ENCODE measurements around the gene TRAK1. TPM values are rescaled to one million over a fixed set of nuclear protein-coding genes. Genes with fewer than 3 reads are reported as not detected.

TRAK1 gene
- total RNA-seq, 2 experiments from 2014 or later: 23.7 to 24.1 TPM

DNA sequence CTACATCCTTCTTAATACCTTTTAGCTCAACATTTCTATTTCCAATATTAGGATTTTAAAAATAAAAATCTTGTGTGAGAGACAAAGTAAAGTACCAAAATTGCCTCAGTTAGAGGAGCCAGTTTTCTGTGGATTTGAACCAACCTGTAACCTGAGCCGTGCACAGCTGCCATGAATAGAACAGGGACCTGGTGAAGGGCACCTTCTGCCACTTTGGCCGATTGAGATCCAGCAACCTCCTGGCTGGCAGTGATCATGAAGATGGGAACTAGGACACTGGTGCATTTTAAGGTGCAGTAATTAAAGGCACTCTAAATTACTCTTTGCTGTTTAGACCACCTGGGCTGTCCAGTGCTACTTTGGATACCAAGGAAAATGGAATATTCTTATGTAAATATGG, 34.3 kb upstream of the TRAK1 start:
- H3K27me3 Mint-ChIP-seq: no peaks in the 10 kb centered on the region
- ChIA-PET CTCF (interaction anchor here (0.6 kb wide), 1 partner anchor 18 kb away, joined by 3 read pairs; no protein-coding TSS in a partner anchor), POLR2A (no interaction called here)
- no peaks in the 10 kb centered on the region for H3K4me1 Mint-ChIP-seq
- no peaks in the 10 kb centered on the region for H3K36me3 Mint-ChIP-seq (ENCODE audit: low read depth)
- H3K27ac Mint-ChIP-seq: no peak overlapping the region
- no peak for DNase-seq
- H3K4me3 Mint-ChIP-seq: no peak overlapping the region
- H3K9me3 Mint-ChIP-seq: peaks cover 2% of the 10 kb centered on the region

DNA sequence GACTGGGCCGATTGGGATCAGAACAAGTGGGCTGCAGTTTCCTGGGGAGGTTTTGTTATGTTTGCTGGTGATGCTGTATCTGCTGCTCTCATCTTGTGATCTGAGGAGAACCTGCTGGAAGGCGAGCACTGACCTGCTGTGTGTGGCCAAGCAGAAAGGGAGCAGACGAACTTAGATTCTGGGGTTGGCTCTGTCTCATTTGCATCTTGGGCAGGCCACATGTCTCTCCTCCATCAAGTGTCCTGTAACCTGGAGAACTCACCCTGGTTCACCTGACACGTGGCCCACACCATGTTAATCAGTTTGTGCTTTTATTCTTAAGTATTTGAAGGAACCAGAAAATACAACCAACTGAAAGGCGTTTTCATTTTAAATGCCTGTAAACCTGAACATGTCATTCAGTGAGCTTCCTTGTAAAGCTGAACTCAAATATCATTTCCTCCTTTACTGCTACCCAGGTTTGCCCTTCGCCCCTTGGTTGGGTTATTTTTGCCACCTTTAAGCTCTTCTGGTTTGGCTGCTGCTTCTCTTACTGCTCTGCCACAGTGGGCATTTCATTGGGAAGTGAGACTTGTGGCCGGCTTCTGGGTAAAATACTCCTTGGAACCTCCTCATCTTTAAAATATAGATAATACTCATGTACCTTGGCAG, 33.5 kb upstream of the TRAK1 start:
- no peaks in the 10 kb centered on the region for H3K36me3 Mint-ChIP-seq (ENCODE audit: low read depth)
- no peak overlapping the region for H3K4me3 Mint-ChIP-seq
- H3K9me3 Mint-ChIP-seq: peaks cover 2% of the 10 kb centered on the region
- POLR2A ChIA-PET: no interaction called here
- DNase-seq: no peak
- no peaks in the 10 kb centered on the region for H3K4me1 Mint-ChIP-seq
- CTCF ChIA-PET: no interaction called here
- no peaks in the 10 kb centered on the region for H3K27me3 Mint-ChIP-seq
- no peak overlapping the region for H3K27ac Mint-ChIP-seq

DNA sequence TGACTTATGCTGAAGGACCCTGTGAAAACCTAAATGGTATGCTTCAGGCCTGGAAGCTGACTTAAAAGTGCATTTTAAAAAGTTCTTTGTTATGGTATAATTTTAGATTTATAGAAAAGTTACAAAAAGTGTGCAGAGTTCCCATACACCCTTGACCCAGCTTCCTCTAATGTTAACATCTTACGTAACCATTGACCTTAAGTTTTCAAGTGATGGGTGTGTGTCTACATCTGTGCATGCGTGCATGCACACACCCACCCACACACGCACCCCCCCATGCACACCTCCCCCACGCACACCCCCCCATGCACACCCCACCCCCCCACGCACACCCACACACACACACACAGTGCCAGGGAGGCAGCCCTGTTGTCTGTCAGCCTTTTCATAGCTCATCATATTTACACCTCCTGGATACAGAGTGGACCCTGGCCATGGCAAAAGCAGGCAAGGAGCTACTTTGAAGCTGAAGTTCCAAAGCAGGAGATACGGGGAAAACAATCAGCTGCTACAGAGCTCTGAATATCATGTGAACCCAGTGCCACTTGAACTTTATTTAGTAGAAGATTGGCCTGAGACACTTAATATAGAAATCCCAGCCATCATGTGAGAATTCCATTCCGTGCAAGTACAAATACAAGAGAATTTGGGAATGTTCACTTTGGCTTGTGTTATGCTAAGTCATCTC, 30.0 kb upstream of the TRAK1 start:
- Mint-ChIP-seq H3K4me1 (peaks cover under 1% of the 10 kb centered on the region), H3K36me3 (ENCODE audit: low read depth) (no peaks in the 10 kb centered on the region), H3K27ac (no peak overlapping the region), H3K27me3 (no peaks in the 10 kb centered on the region), H3K4me3 (no peak overlapping the region), H3K9me3 (no peaks in the 10 kb centered on the region)
- POLR2A ChIA-PET: no interaction called here
- no peak for DNase-seq
- CTCF ChIA-PET: no interaction called here

DNA sequence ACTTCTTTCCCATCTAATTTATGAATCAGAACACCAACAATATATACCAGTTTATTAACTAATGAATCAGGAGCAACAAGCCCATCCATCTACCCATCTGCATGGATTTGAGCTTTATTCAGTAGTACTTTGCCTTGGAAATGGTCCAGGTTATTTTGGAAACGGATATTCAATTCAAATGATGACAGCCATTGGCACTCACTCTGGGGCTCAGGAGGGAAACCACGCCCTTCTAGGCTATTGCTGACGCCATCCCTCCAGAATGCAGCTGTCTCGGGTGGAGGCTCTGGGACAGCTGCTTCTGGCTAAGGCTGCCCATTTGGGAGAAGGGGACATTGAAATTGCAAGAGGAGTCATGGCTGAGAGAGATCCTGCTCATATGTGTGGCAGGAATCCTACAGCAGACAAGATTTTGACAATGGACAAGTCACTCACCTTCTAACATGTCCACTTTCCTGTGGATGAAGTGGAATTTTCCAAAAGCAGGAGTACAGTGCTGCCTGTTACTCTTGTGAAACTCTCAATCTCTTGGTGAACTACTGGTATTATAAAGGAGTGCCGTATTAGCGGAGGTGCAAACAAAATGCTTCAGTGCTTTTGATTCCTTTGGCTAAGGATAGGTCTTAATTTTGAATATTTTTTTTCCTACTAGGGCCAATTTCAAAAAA, 29.3 kb upstream of the TRAK1 start:
- Mint-ChIP-seq H3K27ac (no peak overlapping the region), H3K4me3 (no peak overlapping the region), H3K36me3 (ENCODE audit: low read depth) (no peaks in the 10 kb centered on the region), H3K27me3 (no peaks in the 10 kb centered on the region), H3K4me1 (peaks cover 6% of the 10 kb centered on the region), H3K9me3 (no peaks in the 10 kb centered on the region)
- ChIA-PET CTCF (no interaction called here), POLR2A (no interaction called here)
- no peak for DNase-seq

DNA sequence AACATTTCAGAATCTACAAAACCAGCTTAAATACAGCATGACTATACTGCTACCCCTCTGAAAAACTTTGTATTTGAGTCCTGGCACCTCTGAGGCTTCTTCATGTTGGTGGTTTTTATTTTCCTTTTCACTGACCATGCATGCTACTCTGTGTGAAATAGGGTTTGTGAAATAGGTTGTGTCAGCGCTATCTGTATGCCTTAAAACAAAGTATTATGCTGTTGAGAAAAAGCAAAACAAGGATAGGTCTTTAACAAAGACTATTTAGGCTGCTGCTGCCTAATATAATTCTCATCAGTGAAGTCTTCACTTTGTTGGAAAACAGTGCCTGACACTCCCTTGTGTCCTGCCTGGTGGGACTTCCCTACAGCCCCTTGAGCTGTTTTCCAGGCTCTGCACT, 28.7 kb upstream of the TRAK1 start:
- DNase-seq: no peak
- POLR2A ChIA-PET: no interaction called here
- CTCF ChIA-PET: no interaction called here
- H3K4me1 Mint-ChIP-seq: peaks cover 6% of the 10 kb centered on the region
- H3K4me3 Mint-ChIP-seq: no peak overlapping the region
- no peak overlapping the region for H3K27ac Mint-ChIP-seq
- no peaks in the 10 kb centered on the region for H3K36me3 Mint-ChIP-seq (ENCODE audit: low read depth)
- no peaks in the 10 kb centered on the region for H3K9me3 Mint-ChIP-seq
- no peaks in the 10 kb centered on the region for H3K27me3 Mint-ChIP-seq

DNA sequence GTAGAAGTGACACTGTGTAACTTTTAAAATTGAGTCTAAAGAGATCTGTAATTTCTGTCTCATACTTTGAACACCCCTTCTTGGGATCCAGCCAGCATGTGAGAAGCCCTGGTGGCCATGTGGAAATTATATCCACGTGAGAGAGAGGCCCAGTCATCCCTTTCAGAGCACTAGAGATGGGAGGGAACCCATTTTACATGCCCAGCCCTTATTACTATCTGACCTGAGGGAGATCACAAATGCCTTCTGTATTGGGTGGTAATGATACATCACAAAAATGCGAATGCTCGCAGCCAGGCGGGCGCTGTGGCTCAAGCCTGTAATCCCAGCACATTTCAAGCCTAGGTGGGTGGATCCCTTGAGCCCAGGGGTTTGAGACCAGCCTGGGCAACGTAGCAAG, 27.3 kb upstream of the TRAK1 start:
- Mint-ChIP-seq H3K4me1 (peaks cover 6% of the 10 kb centered on the region), H3K27ac (no peak overlapping the region), H3K27me3 (no peaks in the 10 kb centered on the region), H3K36me3 (ENCODE audit: low read depth) (no peaks in the 10 kb centered on the region), H3K4me3 (no peak overlapping the region), H3K9me3 (no peaks in the 10 kb centered on the region)
- POLR2A ChIA-PET: no interaction called here
- CTCF ChIA-PET: no interaction called here
- DNase-seq: no peak

DNA sequence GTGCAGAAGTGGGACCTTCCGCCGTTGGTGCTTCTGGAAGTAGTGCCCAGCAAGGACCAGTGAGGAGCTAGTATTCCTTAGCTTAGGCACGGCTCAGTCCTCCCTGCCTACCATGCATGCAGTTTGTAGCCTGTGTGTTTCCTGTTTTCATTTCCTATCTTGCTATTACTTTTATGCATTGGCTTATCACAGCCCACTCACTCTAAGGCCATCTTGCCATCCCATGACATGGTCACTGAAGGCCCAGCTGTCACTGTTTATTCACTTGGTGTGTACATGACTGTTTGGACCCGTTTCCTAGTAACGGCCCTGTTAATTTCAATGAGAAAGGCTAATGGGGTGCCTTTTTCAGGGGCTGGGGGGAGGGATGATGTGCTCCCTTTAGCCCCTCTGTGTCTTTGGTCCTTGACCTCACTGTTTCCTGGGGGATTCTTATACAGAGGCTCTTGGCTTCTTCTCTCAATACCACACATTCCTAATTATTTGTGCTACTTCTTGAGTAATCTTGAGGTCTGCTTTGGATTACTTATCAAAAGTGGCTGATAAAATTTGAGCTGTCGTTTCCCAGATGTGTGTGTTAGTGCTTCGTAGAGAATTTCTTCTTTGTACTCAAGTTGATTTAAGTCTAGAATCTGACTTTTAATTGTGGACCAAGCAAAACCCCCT, 24.5 kb upstream of the TRAK1 start:
- CTCF ChIA-PET: interaction anchor here (0.6 to 1.0 kb wide), 4 partner anchors 14 to 322 kb away, joined by 3 to 6 read pairs (median 3); no protein-coding TSS in a partner anchor
- H3K4me3 Mint-ChIP-seq: no peak overlapping the region
- POLR2A ChIA-PET: no interaction called here
- H3K36me3 Mint-ChIP-seq (ENCODE audit: low read depth): no peaks in the 10 kb centered on the region
- no peak for DNase-seq
- H3K27me3 Mint-ChIP-seq: no peaks in the 10 kb centered on the region
- H3K27ac Mint-ChIP-seq: no peak overlapping the region
- H3K9me3 Mint-ChIP-seq: no peaks in the 10 kb centered on the region
- peaks cover 6% of the 10 kb centered on the region for H3K4me1 Mint-ChIP-seq

DNA sequence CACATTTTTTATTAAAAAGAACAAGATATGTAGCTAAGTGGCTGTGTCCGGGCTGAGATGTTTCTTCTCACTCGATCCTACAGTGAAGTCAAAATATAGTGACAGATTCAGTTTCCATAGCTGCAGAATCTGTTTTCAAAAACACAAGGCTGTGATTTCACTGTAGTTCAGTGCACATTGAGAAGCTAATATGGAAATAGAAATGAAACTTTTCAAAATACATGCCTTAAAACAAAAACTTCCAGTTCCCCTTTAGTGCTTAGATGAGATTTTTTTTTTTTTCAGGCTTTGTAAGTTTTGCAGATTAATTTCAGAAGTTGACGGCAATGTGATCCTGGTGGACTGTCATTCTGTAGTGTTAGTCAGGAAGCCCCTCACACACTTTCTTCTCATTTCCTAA, 23.8 kb upstream of the TRAK1 start:
- POLR2A ChIA-PET: no interaction called here
- CTCF ChIA-PET: interaction anchor here (1.0 kb wide), 1 partner anchor 52 kb away, joined by 3 read pairs; no protein-coding TSS in a partner anchor

DNA sequence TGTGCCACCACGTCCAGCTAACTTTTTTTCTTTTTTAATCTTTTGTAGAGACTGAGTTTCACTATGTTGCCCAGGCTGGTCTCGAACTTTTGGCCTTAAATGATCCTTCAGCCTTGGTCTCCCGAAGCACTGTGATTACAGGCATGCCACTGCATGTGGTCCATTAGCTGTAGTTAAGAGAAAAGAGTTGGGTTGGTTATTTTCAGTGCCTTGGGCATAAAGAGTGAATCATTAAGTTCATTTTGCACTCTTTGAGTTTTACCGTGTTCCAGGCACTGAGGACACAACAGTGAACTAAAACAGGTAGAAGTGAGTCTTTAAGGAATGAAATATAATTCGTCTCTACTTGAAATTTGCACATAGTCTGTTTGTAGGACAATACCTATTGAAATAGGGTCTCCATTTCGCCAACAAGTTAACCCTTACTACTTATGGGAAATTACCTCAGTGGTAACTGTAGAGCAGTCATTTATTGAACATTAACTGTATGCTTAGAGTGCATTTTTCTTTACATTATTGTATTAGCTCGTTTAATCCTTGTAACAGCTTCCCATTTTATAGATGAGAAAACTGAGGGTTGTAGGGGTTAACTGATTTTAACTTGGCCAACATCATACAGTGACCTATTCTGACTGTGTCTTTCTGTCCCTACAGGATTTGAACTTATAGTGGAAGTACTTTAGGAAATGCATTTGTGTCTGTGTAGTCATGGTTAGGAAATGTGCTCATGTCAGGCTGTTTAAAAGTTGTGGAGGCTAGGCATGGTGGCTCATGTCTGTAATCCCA, 22.7 kb upstream of the TRAK1 start:
- Mint-ChIP-seq H3K27me3 (no peaks in the 10 kb centered on the region), H3K4me1 (peaks cover 12% of the 10 kb centered on the region), H3K9me3 (no peaks in the 10 kb centered on the region), H3K36me3 (ENCODE audit: low read depth) (peaks cover 2% of the 10 kb centered on the region), H3K4me3 (no peak overlapping the region), H3K27ac (no peak overlapping the region)
- no peak for DNase-seq
- ChIA-PET CTCF (interaction anchor here (0.5 to 0.6 kb wide), 2 partner anchors 50 to 134 kb away, joined by 3 to 5 read pairs; no protein-coding TSS in a partner anchor), POLR2A (no interaction called here)

More for the DNA sequence above, 23.8 kb upstream of the TRAK1 start:
- no peak overlapping the region for H3K27ac Mint-ChIP-seq
- no peak overlapping the region for H3K4me3 Mint-ChIP-seq
- H3K9me3 Mint-ChIP-seq: no peaks in the 10 kb centered on the region
- no peaks in the 10 kb centered on the region for H3K36me3 Mint-ChIP-seq (ENCODE audit: low read depth)
- no peak for DNase-seq
- H3K4me1 Mint-ChIP-seq: peaks cover 9% of the 10 kb centered on the region
- H3K27me3 Mint-ChIP-seq: no peaks in the 10 kb centered on the region

DNA sequence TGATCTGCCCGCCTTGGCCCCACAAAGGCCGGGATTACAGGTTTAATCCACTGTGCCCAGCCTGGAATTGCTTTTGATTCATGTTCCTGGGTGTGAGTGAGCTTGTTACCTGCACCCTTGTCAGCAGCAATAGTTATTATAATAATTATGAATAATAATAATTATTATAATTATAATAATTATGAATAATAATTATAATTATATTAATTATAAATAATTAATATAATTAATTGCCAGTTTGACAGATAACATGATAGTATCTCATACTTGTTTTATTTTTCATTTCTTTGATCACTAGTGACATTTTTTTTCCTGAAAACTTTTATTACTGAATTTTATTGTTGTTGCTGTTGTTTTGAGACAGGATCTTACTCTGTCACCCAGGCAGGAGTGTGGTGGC, 21.1 kb upstream of the TRAK1 start:
- Mint-ChIP-seq H3K9me3 (no peaks in the 10 kb centered on the region), H3K4me1 (peaks cover 12% of the 10 kb centered on the region), H3K27ac (no peak overlapping the region), H3K36me3 (ENCODE audit: low read depth) (peaks cover 2% of the 10 kb centered on the region), H3K27me3 (no peaks in the 10 kb centered on the region), H3K4me3 (no peak overlapping the region)
- DNase-seq: no peak
- CTCF ChIA-PET: no interaction called here
- POLR2A ChIA-PET: no interaction called here

DNA sequence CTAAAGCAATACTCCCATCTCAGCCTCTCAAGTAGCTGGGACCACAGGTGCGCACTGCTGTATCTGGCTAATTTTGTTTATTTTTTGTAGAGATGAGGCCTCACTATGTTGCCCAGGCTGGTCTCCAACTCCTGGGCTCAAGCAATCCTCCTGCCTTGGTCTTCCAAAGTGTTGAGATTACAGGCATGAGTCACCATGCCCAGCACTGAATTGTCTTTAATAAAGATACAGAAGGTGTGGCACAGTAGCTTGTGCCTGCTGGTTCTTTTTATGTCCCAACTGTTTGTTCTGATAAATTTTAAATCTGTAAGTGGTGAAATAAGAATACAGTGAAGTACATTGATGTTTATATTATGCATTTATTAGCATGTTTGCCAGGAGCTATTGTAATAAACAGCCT, 20.6 kb upstream of the TRAK1 start:
- peaks cover 2% of the 10 kb centered on the region for H3K36me3 Mint-ChIP-seq (ENCODE audit: low read depth)
- ChIA-PET CTCF (no interaction called here), POLR2A (no interaction called here)
- H3K9me3 Mint-ChIP-seq: no peaks in the 10 kb centered on the region
- H3K27me3 Mint-ChIP-seq: no peaks in the 10 kb centered on the region
- DNase-seq: no peak
- peaks cover 12% of the 10 kb centered on the region for H3K4me1 Mint-ChIP-seq
- no peak overlapping the region for H3K27ac Mint-ChIP-seq
- no peak overlapping the region for H3K4me3 Mint-ChIP-seq

DNA sequence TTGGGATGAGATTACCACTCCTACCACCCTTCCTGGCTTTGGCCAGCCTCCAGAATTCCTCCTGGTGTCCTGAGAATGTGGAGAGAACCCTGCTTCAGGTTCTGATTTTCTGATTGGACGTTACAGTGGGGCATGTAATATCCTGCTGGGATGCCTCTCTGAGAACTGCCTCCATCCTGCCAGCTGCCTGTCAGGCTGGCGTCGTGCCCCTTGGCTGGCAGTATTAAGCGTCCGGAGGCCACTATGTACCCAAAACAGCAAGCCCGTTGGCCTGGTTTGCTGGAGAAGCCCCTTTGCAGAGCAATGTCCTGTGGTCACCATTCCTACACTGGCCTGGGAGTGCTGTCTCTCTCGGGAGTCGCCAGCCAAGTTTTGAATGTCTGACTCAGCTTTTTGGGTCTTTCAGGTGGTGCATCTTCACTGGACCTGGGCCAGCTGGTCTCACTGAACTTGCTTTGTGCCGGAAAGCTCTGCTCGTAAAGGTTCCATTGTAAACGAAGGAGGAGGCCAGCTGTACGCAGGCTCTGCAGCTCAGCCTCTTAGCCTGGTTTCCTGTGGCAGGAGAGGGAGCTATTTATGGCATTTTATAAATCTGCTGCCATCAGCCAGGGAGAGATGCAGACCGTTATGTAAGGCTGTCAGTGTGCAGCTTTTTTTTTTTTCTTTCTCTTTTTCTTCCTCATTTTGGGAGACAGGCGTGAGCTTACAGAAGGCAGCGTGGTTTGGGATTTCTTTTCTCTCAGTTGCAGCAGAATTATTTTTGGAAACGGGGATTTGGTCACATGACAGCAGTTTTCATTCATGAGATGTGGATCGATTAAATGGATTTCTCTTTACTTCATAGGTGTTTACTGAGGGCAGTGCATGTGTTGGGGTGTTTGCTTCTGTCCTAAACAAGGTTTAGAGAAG, 19.0 kb upstream of the TRAK1 start:
- Mint-ChIP-seq H3K4me3 (no peak overlapping the region), H3K27ac (no peak overlapping the region), H3K4me1 (peaks cover 6% of the 10 kb centered on the region), H3K27me3 (no peaks in the 10 kb centered on the region), H3K36me3 (ENCODE audit: low read depth) (peaks cover 8% of the 10 kb centered on the region), H3K9me3 (peaks cover 3% of the 10 kb centered on the region)
- DNase-seq: no peak
- ChIA-PET POLR2A (no interaction called here), CTCF (interaction anchor here (0.7 kb wide), 1 partner anchor 1202 kb away, joined by 3 read pairs; no protein-coding TSS in a partner anchor)

Data from activated CD4-positive, alpha-beta T cell treated with anti-CD3 and anti-CD28 coated beads, Interleukin-2, amount 10 ng/mL, durations not matched to agents 7 days and 5 days (primary cell).